Omental fat pad (tissue), 4 donors: ENCODE data around the gene NPPA. TPM values are rescaled to one million over a fixed set of nuclear protein-coding genes. Genes with fewer than 3 reads are reported as not detected.

ENCODE experiments used
- ATAC-seq: fragments of 150-250 bp; one replicate; pipeline ENCODE4 v1.9.1; 2016; ENCODE audit warnings: mild to moderate bottlenecking, moderate library complexity; ENCODE audit not compliant: low FRiP score
- DNase-seq: peaks from one replicate; pipeline ENCODE4 v3.0.0-alpha.2; 2019; ENCODE audit warnings: low spot score
- total RNA-seq, 4 donors: library from RNA; depleted of rRNA; stranded (reverse); fragments of >200 nt; gene quantifications; one replicate each; pipeline ENCODE4 v1.1.0, GENCODE V29; 2016
- TF ChIP-seq, protein P1 (sequence below), 3 donors: fragments of 450-650 bp; IDR thresholded peaks; one replicate each; pipeline ENCODE4 v1.5.1; 2016 to 2017; ENCODE audit warnings: antibody characterized with exemption in 3 of 3, mild to moderate bottlenecking in 3 of 3, moderate library complexity in 2 of 3

The NPPA gene
- total RNA-seq, 4 donors from 2014 or later, result not detected

DNA sequence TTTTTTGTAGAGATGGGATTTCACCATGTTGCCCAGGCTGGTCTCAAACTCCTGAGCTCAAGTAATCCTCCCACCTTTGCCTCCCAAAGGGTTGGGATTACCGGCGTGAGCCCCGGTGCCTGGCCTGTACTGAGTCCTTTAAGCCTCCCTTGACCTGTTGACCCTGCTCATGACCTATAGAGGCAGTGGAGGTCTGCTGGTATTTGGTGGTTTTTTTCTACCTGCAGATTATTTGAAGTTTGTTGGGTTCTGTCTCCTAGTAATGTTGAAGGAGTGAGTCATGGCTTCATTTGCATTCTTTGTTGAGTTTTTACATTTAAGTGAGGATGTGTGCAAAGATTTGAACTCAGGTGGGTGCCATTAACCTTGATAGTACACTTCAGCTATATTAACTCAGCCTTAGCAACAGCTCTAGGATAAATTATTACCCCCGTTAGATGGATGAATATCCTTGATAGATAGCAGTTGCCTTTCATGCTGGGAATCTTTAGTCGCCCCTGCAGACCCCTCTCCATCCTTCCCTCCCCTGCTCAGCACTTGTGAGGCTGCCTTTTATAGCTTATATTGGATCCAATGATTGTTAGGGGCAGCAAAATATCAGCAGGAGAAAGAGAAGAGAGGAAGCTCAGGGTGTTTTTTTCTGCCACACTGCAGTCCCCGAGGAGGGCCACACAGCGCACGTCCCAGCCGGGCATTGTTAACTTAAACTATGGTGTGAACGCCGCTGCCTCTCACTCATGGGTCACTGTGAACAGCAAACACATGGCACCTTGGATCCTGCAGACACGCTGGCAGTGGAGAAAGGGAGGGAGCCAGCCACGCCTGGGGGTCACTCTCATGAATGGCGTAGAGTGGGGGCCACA is 26.0 kb upstream of the NPPA start:
- DNase-seq, result no peak
- TF ChIP-seq, protein P1, sequence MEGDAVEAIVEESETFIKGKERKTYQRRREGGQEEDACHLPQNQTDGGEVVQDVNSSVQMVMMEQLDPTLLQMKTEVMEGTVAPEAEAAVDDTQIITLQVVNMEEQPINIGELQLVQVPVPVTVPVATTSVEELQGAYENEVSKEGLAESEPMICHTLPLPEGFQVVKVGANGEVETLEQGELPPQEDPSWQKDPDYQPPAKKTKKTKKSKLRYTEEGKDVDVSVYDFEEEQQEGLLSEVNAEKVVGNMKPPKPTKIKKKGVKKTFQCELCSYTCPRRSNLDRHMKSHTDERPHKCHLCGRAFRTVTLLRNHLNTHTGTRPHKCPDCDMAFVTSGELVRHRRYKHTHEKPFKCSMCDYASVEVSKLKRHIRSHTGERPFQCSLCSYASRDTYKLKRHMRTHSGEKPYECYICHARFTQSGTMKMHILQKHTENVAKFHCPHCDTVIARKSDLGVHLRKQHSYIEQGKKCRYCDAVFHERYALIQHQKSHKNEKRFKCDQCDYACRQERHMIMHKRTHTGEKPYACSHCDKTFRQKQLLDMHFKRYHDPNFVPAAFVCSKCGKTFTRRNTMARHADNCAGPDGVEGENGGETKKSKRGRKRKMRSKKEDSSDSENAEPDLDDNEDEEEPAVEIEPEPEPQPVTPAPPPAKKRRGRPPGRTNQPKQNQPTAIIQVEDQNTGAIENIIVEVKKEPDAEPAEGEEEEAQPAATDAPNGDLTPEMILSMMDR (IDR thresholded peaks at IDR 0.05), result no peak
- no peak for ATAC-seq

DNA sequence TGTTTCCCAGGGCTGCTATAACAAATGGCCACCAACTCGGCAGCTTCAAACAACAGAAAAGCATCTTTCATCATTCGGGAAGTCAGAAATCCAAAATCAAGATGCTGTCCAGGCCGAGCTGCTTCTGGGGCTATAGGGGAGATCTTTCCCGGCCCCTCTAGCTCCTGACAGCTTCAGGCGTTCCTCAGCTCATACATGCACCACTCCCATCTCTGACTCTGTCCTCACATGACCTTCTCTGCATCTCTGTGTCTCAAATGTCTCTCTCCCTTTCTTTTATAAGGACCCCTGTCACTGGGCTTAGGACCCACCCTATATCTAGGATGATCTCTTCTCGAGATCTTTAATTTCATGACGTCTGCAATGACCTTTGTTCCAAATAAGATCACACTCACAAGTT is 25.0 kb upstream of the NPPA start:
- ATAC-seq, result no peak
- TF ChIP-seq, protein P1 (IDR thresholded peaks at IDR 0.05), result no peak
- no peak for DNase-seq

DNA sequence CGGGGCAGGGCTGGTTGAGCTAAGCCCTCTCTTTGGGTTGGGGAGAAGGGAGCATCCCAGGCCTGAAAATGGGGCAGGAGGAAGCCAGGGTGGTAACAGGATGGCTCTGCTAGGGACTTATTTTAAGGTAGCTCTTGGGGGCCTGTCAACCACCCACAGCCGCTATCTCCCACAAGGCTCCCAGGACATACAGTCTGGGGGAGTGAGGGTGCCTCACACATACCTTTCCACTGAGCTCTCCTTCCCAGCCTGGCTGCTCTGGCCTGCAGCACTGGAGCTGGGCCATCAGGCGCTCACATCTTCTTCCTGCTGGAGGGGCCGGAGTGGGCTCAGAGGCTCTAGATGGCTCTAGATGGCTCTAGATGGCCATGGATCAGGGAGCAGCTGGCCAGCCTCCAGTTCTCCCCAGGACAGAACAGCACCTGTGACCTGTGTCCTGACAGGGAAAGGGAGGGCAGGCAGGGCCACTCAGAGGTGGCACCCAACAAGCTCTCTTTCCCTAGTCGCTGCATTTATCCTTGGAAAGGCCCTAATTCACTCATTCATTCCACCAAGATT is 22.1 kb upstream of the NPPA start:
- TF ChIP-seq, protein P1 (IDR thresholded peaks at IDR 0.05), result no peak
- DNase-seq (no peak), ATAC-seq (no peak)

DNA sequence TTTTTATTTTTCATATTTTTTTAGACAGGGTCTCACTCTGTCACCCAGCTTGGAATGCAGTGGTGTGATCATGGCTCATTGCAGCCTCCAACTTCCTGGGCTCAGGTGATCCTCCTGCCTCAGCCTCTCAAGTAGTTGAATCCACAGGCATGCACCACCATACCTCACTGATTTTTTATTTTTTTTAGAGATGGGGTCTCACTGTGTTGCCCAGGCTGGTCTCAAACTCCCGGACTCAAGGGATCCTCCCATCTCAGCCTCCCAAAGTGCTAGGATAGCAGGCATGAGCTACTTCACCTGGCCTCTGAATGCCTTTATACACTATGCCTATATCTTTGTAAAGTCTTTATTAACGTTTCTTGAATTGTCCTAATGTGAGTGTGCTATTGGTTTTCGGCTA is 21.5 kb upstream of the NPPA start:
- TF ChIP-seq, protein P1 (IDR thresholded peaks at IDR 0.05), result no peak
- DNase-seq (no peak), ATAC-seq (no peak)

DNA sequence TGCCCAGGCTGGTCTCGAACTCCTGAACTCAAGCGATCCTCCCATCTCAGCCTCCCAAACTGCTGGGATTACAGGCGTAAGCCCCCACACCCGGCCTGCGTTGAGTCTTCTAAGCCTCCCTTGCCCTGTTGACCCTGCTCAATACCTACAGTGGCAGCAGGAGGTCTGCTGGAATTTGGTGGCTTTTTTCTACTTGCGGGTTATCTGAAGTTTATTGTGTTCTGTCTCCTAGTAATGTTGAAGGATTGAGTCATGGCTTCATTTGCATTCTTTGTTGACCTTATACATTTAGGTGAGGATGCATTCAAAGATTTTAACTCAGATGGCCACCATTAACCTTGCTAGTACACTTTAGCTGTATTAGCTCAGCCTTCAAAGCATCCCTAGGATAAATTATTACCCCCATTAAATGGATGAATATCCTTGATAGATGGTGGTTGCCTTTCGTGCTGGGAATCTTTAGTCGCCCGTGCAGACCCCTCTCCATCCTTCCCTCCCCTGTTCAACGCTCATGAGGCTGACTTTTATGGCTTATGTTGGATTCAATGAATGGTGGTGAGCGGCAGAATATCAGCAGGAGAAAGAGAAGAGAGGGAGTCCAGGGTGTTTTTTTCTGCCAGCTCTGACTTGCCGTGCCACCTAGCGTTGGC is 20.9 kb upstream of the NPPA start:
- DNase-seq (no peak), ATAC-seq (no peak)
- TF ChIP-seq, protein P1 (IDR thresholded peaks at IDR 0.05), result no peak

DNA sequence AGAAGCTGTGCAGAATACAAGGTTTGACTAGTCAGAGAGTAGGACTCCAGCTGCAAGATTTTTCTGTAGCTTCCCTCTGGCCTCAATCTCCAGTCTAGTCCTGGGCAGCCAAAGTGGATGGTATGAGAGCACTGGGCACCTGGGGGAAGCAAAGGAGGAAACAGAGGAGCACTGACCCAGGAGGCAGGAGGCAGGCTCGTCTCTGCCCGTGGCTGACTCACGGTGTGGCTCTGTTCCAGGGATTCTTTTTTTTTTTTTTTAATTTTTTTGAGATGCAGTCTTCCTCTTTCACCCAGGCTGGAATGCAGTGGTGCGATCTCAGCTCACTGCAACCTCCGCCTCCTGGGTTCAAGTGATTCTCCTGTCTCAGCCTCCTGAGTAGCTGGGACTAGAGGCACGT is 15.3 kb upstream of the NPPA start:
- ATAC-seq, result no peak
- TF ChIP-seq, protein P1 (IDR thresholded peaks at IDR 0.05), result no peak
- no peak for DNase-seq
